ENCODE measurements around the gene KIDINS220. TPM values are rescaled to one million over a fixed set of nuclear protein-coding genes. Genes with fewer than 3 reads are reported as not detected.

KIDINS220 gene
- total RNA-seq, 1 donor from 2014 or later: 69.6 TPM

DNA sequence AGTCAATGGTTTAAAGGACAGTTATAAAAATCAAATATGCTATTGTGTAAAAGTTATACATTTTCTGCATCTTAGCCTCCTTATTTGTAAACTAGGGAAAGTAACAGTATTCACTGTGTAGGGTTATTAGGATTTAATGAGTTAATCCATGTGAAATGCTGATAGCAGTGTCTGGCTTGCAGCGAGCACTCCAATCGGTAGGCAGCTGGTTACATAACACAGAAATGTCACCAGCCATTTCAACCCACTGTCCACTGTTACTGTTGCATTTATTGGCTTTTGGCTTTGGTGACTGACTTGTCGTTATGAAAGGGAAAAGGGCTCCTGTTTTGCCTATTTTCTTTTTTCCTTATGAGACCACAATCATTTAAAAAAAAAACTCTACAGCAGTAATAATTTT lies 116.7 kb downstream of the KIDINS220 start:
- DNase-seq (no peak), ATAC-seq (no peak)
- Histone ChIP-seq H3K4me1 (no peaks in the 10 kb centered on the region), H3K27me3 (no peaks in the 10 kb centered on the region), H3K36me3 (no peaks in the 10 kb centered on the region), H3K27ac (no peak overlapping the region), H3K4me3 (no peak overlapping the region), H3K9me3 (no peaks in the 10 kb centered on the region)
- intact Hi-C loops (cut with DNase I): no loop called here
- TF ChIP-seq, protein P1, sequence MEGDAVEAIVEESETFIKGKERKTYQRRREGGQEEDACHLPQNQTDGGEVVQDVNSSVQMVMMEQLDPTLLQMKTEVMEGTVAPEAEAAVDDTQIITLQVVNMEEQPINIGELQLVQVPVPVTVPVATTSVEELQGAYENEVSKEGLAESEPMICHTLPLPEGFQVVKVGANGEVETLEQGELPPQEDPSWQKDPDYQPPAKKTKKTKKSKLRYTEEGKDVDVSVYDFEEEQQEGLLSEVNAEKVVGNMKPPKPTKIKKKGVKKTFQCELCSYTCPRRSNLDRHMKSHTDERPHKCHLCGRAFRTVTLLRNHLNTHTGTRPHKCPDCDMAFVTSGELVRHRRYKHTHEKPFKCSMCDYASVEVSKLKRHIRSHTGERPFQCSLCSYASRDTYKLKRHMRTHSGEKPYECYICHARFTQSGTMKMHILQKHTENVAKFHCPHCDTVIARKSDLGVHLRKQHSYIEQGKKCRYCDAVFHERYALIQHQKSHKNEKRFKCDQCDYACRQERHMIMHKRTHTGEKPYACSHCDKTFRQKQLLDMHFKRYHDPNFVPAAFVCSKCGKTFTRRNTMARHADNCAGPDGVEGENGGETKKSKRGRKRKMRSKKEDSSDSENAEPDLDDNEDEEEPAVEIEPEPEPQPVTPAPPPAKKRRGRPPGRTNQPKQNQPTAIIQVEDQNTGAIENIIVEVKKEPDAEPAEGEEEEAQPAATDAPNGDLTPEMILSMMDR (IDR thresholded peaks at IDR 0.05): no peak

- ATAC-seq (no peak), DNase-seq (no peak)
- intact Hi-C loops (cut with DNase I): no loop called here
- Histone ChIP-seq H3K4me3 (no peak overlapping the region), H3K27ac (no peak overlapping the region), H3K9me3 (no peaks in the 10 kb centered on the region), H3K36me3 (no peaks in the 10 kb centered on the region), H3K4me1 (no peaks in the 10 kb centered on the region), H3K27me3 (no peaks in the 10 kb centered on the region)
- TF ChIP-seq, protein P1 (IDR thresholded peaks at IDR 0.05): no peak
Measured at GRCh38 chr2:8719528-8719927, 117.9 kb downstream of the KIDINS220 start.

DNA sequence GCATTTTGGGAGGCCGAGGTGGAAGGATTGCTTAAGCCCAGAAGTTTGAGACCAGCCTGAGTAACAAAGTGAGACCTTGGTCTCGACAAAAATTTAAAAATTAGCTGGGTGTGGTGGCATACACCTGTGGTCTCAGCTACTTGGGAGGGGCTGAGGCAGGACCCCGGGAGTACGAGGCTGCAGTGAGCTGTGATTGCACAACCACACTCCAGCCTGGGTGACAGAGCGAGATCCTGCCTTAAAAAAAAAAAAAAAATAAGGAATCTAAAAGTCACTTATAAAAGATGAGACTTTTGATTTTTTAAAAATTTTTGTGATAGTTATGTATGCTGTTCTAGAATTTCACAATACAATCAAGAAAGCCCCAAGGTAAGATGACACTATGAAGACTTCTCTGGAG lies 122.4 kb downstream of the KIDINS220 start:
- Histone ChIP-seq H3K27ac (no peak overlapping the region), H3K4me3 (no peak overlapping the region), H3K4me1 (no peaks in the 10 kb centered on the region), H3K36me3 (no peaks in the 10 kb centered on the region), H3K27me3 (no peaks in the 10 kb centered on the region), H3K9me3 (no peaks in the 10 kb centered on the region)
- TF ChIP-seq, protein P1 (IDR thresholded peaks at IDR 0.05): no peak
- DNase-seq: no peak
- ATAC-seq: no peak
- intact Hi-C loops (cut with DNase I): no loop called here

GRCh38 chr2:8714283-8714682 lies 123.1 kb downstream of the KIDINS220 start:
- H3K27me3 ChIP-seq: no peaks in the 10 kb centered on the region
- no peak for DNase-seq
- intact Hi-C loops (cut with DNase I): no loop called here
- H3K4me1 ChIP-seq: no peaks in the 10 kb centered on the region
- H3K4me3 ChIP-seq: no peak overlapping the region
- H3K27ac ChIP-seq: no peak overlapping the region
- TF ChIP-seq, protein P1 (IDR thresholded peaks at IDR 0.05): no peak
- H3K36me3 ChIP-seq: no peaks in the 10 kb centered on the region
- no peak for ATAC-seq
- H3K9me3 ChIP-seq: no peaks in the 10 kb centered on the region

GRCh38 chr2:8710951-8711350 lies 126.5 kb downstream of the KIDINS220 start:
- H3K36me3 ChIP-seq: no peaks in the 10 kb centered on the region
- TF ChIP-seq, protein P1 (IDR thresholded peaks at IDR 0.05): no peak
- H3K27ac ChIP-seq: no peak overlapping the region
- DNase-seq (no peak), ATAC-seq (no peak)
- no peaks in the 10 kb centered on the region for H3K9me3 ChIP-seq
- H3K4me1 ChIP-seq: no peaks in the 10 kb centered on the region
- H3K27me3 ChIP-seq: no peaks in the 10 kb centered on the region
- intact Hi-C loops (cut with DNase I): no loop called here
- no peak overlapping the region for H3K4me3 ChIP-seq

DNA sequence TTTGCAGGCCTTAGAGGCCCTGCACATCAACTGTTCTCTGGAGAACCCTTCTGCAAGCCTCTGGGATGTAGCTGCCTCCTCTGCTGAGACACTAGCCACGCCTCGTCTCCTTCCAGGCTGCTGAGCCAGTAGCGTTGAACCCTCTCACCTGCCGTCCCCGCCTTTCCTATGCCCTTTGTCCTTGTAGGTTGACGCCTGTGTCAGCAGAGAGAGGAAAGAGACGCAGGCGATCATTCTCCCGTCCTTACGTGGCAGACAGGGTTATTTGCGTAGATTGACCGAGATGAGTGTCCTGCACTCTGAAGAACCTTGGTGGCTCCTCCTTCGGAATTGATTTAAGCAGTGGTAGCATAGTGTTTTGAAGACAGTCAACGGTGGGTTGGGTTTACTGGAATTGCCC lies 127.8 kb downstream of the KIDINS220 start:
- no peaks in the 10 kb centered on the region for H3K9me3 ChIP-seq
- ATAC-seq (no peak), DNase-seq (no peak)
- TF ChIP-seq, protein P1 (IDR thresholded peaks at IDR 0.05): no peak
- no peaks in the 10 kb centered on the region for H3K36me3 ChIP-seq
- no peak overlapping the region for H3K4me3 ChIP-seq
- intact Hi-C loops (cut with DNase I): no loop called here
- no peaks in the 10 kb centered on the region for H3K4me1 ChIP-seq
- no peak overlapping the region for H3K27ac ChIP-seq
- no peaks in the 10 kb centered on the region for H3K27me3 ChIP-seq
